ENCODE results near the gene EHBP1.

GRCh38 chr2:62844311-62845090, 139.0 kb downstream of the EHBP1 start:
- TF ChIP-seq YY1 (IDR thresholded peaks at IDR 0.05; ENCODE audit: low read depth): no peak
- TF ChIP-seq REST (IDR thresholded peaks at IDR 0.05; ENCODE audit: low read depth): no peak
- no peak for TF ChIP-seq RAD21 (IDR thresholded peaks at IDR 0.05; ENCODE audit: low read depth)
- TF ChIP-seq USF1 (IDR thresholded peaks at IDR 0.05): no peak
- no peak for TF ChIP-seq TAF1 (IDR thresholded peaks at IDR 0.05; ENCODE audit: low read depth)
- no peak for TF ChIP-seq TCF12 (IDR thresholded peaks at IDR 0.05; ENCODE audit: low read depth)
- no peak for TF ChIP-seq MAX (IDR thresholded peaks at IDR 0.05)
- TF ChIP-seq CREB1 (IDR thresholded peaks at IDR 0.05; ENCODE audit: low read depth): no peak
- TF ChIP-seq CEBPB (IDR thresholded peaks at IDR 0.05): no peak
